SH-SY5Y (cell line): ENCODE results near the gene TAS2R60.

Source experiments
- GATA2 ChIP-seq: IDR thresholded peaks from 2 replicates; pipeline ENCODE4 v1.6.1; 2011; ENCODE audit warnings: mild to moderate bottlenecking, low read depth, low read length
- GATA3 ChIP-seq: IDR thresholded peaks from 2 replicates; pipeline ENCODE4 v1.6.1; 2011; ENCODE audit warnings: low read depth, mild to moderate bottlenecking, low read length, moderate library complexity

The TAS2R60 gene, protein sequence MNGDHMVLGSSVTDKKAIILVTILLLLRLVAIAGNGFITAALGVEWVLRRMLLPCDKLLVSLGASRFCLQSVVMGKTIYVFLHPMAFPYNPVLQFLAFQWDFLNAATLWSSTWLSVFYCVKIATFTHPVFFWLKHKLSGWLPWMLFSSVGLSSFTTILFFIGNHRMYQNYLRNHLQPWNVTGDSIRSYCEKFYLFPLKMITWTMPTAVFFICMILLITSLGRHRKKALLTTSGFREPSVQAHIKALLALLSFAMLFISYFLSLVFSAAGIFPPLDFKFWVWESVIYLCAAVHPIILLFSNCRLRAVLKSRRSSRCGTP

DNA sequence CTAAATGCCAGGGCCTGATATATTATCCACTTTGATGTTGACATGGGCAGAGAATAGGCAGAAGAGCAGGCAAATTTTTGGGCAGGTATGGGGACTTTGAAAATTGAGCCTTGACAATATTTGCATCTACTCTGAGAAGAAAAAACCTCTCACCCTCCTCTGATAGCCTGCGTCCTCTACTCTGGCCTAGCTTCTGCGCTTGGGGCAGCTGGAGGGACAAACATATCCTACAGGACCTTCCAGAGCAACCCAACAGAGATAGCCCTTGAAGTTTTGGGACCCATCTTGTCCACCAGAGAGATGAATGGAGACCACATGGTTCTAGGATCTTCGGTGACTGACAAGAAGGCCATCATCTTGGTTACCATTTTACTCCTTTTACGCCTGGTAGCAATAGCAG is at the start of gene TAS2R60:
TSS of gene TAS2R60 (plus strand) at position 301 of the 400 bp plus-strand sequence. CDS start at position 301, 0 bp downstream.
- TF ChIP-seq GATA2, result no peak
- TF ChIP-seq GATA3, result no peak

DNA sequence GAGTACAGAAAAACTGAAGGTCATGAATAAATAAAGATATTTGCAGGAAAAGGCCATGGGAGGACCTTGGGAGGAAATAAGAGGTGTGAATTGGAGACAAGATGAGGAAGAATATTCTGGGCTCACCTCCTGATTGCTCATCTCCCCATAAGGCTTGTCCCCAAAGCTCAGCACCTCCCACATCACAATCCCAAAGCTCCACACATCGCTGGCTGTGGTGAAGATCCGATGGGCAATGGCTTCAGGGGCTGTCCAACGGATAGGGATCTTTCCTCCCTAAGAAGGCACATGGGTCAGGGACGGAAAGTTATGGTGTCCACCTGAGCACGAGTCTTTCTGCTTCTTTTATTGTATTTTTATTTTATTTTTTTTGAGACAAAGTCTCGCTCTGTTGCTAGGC is 49.2 kb upstream of the TAS2R60 start:
- TF ChIP-seq GATA2, result no peak
- no peak for TF ChIP-seq GATA3

DNA sequence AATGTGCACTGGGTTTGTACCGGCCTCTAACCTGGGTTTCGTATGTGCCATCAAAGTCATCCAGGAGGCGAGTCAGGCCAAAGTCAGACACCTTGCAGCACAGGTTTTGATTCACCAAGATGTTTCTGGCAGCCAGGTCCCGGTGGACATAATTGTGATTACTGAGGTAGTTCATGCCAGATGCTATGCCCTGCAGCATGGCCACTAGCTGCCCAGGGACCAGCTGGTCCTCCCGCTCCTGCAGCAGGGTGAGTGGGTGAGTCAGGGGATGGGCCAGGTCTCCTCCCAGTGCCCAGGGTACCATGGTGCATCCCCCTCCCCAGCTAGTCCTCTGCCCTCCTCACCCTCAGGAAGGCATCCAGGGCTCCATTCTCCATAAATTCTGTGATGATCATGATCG is 48.5 kb upstream of the TAS2R60 start:
- no peak for TF ChIP-seq GATA3

DNA sequence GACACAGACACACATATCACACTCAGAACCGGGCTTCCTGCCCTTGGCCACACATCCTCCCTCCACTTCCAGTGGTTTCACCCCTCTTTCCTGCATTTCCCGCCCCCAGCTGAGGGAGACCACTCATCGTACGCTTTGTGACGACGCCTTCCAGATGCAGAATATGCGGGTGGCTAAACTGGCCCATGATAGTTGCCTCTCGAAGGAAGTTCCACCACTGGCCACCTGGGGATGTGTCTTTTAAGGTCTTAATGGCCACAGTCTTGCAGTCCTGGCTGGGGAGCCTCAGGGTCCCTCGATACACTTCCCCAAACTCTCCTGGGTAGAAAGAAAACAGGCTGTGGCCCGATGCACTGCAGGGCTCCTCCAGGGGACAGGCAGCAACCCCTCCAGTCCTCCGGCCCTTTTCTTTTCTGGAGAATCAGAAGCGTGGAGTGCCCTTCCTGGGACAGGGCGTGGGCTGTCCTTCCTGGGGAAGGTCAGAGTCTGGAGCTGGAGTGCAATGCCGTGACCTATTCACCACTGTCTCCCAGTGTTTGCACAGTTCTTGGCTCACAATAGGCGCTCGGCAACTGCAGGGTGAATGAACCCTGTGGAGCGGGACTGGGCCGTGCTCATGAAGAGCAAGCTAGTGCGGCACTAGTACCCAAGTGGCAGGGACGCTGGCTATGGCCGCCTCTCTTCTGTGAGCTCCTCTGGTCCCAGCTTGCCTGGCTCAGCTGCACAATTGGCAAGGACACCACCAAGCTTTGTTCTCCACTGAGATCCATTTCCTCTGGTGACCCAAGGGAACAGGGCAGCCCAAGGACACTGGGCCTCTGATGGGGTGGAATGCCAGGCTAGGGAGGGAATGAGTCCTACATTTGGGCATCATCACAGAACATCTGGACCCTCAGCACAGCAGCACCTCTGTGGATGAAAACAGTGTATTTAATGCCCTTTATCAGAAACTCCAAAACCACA is 47.8 kb upstream of the TAS2R60 start:
- TF ChIP-seq GATA3 (no peak), GATA2 (no peak)

DNA sequence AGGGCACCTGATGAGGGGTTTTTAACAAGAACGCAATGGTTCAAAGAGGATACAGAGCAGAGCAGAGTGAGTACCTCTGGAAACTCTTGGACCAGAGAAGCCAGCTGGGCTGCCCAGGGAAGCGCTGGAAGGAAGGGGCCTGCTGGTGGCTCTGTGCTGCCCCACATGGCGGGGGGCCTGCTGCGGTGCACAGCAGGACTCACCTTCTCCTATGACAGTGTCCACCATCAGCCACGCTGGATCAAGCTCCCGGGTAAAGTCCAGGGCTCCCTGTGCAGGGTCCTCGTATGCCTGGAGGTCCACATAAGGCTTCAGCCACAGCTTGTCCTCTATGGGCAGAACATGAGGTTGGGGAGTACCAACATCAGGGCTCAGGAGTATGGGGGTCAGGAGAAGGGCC is 47.1 kb upstream of the TAS2R60 start:
- TF ChIP-seq GATA2 (no peak), GATA3 (no peak)

DNA sequence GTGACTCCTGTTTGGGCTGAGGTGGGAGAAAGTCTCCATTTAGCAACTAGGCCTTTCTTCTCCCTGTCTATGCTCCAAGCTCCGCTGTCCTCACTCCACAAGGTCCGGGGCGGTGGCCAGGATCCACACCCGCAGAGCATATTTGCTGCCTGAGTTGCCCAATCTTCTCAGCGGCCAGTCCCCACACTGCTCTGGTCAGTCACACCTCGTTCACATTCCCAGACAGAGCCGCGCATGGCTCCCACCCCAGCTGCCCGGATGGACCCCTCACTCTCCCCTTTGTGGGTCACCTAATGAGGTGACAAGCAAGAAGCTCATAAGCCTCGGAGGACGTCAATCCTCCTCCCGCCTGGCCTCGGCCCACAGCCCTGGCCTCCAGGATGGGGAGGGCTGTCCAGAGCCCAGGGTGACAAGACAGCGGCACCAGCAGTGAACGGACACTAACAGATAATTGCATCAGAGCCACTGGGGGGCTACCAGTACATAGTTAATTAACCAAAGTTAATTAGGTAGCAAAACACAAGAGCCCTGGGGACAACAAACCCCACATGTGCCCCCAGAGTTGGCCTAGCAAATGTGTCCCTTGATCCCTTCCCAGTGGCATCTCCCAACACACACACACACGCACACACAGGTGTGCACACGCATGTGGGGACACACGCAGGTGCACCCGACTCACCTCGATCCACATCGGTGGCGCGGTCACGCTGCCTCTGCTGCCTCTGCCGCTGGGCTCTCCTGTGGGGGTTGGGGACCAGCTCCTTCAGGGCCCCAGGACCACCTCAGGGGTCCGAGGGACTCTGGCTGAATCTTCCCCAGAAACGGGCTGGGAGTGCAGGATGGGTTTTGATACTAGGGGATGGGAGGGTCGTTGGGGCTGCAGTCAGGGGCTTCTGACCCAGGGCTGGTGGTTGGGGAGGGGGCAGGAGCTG is 46.4 kb upstream of the TAS2R60 start:
- TF ChIP-seq GATA2 (no peak), GATA3 (no peak)

DNA sequence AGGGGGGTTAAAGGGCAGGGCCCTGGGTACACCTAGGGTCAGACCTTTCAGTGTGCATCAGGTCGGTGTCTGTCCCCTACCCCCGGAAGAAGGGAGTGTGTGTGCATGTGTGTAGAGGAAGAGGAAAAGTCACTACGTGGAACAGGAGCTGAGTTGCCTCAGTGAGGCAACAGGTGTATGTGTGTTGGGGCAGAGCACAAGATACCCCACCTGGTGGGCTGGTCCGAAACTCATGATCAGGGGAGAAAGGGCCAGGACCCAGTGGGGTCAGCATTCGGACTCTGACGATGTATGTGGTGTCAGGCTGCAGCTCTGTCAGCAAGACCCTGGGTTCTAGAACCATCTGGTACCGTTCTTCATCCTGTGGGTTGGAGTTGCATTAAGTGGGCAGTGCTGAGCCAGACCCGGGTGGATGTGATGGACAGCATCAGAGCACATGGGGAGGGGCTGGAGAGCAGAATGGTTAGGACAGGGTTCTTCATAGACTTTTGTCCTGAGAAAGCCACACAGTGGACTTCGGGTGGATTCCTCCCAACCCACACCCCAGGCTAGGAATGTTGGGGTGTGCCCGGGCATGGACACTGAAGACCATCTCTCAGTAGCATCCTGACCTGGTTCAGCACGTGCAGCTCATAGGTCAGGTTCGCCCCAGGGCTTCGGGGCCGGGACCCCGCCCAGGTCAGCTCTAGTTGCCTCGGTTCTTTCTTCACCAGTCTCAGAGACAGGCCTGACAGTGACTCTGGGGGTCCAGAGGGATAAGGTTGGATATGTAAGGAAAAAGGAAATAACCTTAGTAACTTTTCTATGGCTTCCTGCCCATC is 45.3 kb upstream of the TAS2R60 start:
- TF ChIP-seq GATA3 (no peak), GATA2 (no peak)

DNA sequence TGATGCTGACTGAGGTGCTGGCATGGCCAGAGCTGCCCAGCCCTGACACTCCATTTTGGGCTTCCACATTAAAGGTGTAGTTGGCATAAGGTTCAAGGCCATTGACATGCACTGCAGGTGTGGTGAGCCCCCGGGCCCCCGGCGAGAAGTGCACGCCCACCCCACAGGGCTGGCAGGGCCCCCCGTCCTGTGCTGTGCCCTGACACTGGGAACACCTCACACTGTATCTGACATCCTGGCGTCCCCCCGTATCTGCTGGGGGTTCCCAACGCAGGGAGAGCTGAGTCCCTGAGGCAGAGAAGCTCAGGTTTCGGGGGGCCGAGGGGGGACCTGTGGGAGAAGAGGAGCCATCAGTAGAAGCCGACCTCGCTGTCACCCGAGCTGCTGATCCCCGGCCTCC is 44.6 kb upstream of the TAS2R60 start:
- TF ChIP-seq GATA3, result no peak
- TF ChIP-seq GATA2, result no peak

DNA sequence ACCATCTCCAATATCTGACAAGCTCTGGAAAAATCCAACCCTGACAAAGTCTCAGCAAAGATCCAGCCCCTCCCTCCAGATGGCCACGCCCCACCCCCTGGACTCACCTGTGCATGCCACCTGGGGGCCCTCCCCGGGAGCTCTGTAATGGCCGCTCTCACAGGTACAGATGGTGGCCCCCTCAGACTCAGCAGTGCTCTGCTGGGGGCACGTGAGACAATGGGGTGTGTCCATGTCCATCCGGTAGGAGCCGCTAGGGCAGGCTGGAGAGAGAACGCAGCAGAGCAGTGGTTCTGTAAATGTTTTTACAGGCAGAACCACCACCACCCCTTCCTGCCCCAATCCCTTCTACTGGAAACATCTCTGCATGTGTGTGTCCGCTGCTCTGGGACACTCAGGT is 44.1 kb upstream of the TAS2R60 start:
- no peak for TF ChIP-seq GATA3
- no peak for TF ChIP-seq GATA2

DNA sequence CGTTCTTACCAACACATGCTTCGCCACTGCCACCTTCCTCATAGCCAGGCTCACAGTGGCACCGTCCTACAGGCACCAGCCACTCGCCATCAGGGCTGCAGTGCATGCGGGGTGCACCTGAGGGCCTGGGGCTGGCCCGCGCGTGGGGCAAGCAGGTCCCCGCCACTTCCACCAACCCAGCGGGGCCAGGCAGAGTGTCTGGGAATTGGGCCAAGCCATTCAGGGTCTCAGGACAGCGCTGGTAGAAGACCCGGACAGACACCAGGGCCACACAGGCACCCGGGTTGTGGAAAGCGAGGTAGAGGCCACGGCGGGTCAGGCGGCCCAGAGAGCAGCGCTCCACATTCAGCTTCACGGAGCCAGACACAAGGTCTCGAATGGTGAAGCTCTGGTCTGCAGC is 43.6 kb upstream of the TAS2R60 start:
- TF ChIP-seq GATA3 (no peak), GATA2 (no peak)

DNA sequence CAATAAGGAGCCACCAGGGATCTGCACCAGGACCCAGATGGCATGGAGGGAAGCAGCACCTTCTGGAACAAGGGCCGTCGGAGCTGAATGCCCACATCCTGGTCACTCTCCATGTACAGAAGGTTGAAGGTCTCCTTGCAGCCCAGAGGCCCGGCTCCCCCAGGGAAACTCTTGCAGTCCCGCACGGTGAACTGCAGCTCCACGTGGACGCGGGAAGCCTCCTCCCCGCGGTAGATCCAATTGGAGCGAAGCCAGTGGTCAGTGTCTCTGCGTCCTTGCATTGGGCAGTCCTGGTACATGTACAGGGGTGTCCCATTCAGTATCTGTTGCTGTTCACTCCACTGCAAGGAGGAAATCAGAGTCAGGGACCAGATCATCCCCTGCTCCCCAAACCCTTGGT is 42.0 kb upstream of the TAS2R60 start:
- no peak for TF ChIP-seq GATA3
- no peak for TF ChIP-seq GATA2

DNA sequence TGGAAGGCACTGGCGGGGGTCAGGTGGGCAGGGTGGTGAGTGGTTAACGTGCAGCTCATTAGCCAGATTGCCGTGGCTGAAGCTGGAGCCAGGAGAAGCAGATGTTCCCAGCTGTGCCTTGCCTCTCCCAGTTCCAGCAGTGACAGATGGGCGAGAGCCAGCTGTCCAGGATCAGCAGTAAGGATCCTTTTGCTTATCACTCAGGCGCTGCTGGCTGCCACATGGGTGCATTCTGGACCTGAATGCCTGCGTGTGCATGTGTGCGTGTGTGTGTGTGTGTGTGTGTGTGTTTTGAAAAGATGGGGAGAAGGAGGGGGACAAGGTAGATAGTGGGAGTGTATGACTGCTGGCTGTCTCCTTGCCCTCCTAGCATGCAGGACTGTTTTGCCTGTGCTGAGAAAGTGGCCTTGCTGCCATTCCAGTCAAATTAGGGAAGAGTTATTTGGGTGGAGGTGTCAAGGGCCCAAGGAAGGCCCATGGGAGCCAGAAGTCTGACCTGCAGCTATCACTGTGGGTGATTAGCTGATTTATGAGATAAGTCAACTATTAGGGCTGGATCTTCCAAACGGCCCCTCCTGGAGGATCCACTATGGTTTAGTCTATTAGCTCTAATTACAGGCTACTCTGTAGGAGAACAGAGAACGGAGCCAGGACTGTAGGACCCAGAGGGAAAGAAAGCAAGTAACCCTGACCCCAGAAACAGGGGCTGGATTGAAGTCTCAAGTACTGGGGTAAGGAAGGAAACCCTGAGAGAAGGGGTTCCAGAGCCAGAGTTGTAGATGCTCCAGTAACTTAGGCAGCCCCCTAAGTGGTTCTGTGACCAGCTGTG is 37.9 kb upstream of the TAS2R60 start:
- TF ChIP-seq GATA3 (no peak), GATA2 (no peak)

DNA sequence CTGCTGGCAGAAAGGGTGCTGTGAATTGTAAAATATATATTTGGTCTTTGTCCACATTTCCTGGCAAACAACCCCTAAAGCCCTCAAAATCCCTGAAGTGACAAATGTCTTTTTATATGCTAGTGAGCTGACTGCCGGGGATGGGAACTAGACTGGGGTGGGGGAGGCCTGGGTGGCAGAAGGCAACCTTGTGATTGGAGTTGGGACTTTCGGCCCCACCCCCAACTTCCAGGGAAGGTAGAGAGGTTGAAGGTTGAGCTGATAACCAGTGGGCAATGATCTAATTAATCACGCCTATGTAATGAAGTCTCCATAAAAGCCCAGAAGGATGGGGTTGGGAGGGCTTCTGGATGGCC is 37.3 kb upstream of the TAS2R60 start:
- no peak for TF ChIP-seq GATA3
- no peak for TF ChIP-seq GATA2
